Activated B cell treated with CpG ODN at 0.5 μM for 24 hours (primary cell): ENCODE data around the gene NTN4. TPM values are rescaled to one million over a fixed set of nuclear protein-coding genes. Genes with fewer than 3 reads are reported as not detected.

Experiments used
- ATAC-seq: fragments of 200-7000 bp; cut with Tn5 transposase; one replicate; pipeline ENCODE4 v1.10.0; 2021; ENCODE audit warnings: low read depth, mild to moderate bottlenecking, moderate library complexity
- CTCF ChIA-PET: fragments of 350-600 bp; sonication (Branson Sonifier 250); formaldehyde crosslinking; loops from one replicate; lab custom pipeline; 2021; ENCODE audit warnings: antibody characterized with exemption; lab: Charles Lee
- POLR2A ChIA-PET: fragments of 350-600 bp; sonication (Branson Sonifier 250); formaldehyde crosslinking; loops from one replicate; lab custom pipeline; 2021; ENCODE audit warnings: antibody characterized with exemption; lab: Charles Lee
- DNase-seq: peaks from one replicate; pipeline ENCODE4 v3.0.0; 2022
- H3K27ac Mint-ChIP-seq: one replicate; pipeline ENCODE4 v1.8.0; 2020; ENCODE audit warnings: mixed read lengths
- H3K27me3 Mint-ChIP-seq: one replicate; pipeline ENCODE4 v1.8.0; 2021; ENCODE audit warnings: mixed read lengths
- H3K36me3 Mint-ChIP-seq: one replicate; pipeline ENCODE4 v1.8.0; 2021; ENCODE audit warnings: low read depth, mixed read lengths
- H3K4me1 Mint-ChIP-seq: one replicate; pipeline ENCODE4 v1.8.0; 2021; ENCODE audit warnings: mixed read lengths
- H3K4me3 Mint-ChIP-seq: one replicate; pipeline ENCODE4 v1.8.0; 2020; ENCODE audit warnings: mild to moderate bottlenecking, mixed read lengths
- H3K9me3 Mint-ChIP-seq: one replicate; pipeline ENCODE4 v1.8.0; 2020; ENCODE audit warnings: mixed read lengths
- intact Hi-C: fragments of 100-400 bp; cut with micrococcal nuclease; formaldehyde crosslinking; loops from one replicate; pipeline ENCODE4 v1.15.1; 2024
- total RNA-seq: library from RNA; stranded (reverse); gene quantifications from 2 replicates; pipeline ENCODE4 v1.2.3, GENCODE V29; 2022
- TF ChIP-seq, protein P1 (sequence below): fragments of 200-600 bp; IDR thresholded peaks from one replicate; pipeline ENCODE4 v1.8.0; 2022; ENCODE audit warnings: antibody characterized with exemption, mild to moderate bottlenecking

The NTN4 gene
- total RNA-seq, 1 donor from 2014 or later, result 0.20 TPM

DNA sequence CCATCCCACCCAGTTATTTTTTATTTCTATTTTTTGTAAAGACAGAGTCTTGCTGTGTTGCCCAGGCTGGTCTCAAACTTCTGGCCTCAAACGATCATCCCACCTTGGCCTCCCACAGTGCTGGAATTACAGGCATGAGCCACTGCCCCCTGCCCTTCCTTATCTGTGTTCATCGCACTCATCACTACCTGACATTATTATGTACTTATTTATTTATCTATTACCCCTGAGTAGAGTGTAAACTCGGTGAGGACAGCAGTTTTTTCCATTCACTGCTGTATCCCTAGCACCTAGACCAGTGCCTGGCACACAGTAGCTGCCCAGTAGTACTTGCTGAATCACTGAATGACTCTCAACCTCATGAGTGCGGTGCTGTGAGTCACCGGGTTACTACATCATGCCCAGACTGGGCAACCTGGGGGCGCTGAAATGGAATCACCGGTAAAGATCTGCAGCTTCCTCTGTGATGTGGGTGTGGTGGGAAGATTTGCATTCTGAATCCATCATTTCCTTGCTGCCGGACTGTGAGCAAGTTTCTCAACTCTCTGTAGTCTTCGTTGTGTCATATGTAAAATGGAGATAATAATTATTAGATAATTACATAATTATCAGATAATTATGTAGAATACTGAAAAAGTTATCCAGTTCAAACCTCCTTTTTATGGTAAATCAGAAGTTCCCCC lies 157.4 kb downstream of the NTN4 start:
- H3K27ac Mint-ChIP-seq, result no peak overlapping the region
- CTCF ChIA-PET, result no interaction called here
- no peak for ATAC-seq
- no peaks in the 10 kb centered on the region for H3K36me3 Mint-ChIP-seq
- intact Hi-C loops, result no loop called here
- H3K4me1 Mint-ChIP-seq, result peaks cover 8% of the 10 kb centered on the region
- H3K9me3 Mint-ChIP-seq, result no peaks in the 10 kb centered on the region
- POLR2A ChIA-PET, result no interaction called here
- no peak for DNase-seq
- H3K4me3 Mint-ChIP-seq, result no peak overlapping the region
- H3K27me3 Mint-ChIP-seq, result no peaks in the 10 kb centered on the region
- TF ChIP-seq, protein P1, sequence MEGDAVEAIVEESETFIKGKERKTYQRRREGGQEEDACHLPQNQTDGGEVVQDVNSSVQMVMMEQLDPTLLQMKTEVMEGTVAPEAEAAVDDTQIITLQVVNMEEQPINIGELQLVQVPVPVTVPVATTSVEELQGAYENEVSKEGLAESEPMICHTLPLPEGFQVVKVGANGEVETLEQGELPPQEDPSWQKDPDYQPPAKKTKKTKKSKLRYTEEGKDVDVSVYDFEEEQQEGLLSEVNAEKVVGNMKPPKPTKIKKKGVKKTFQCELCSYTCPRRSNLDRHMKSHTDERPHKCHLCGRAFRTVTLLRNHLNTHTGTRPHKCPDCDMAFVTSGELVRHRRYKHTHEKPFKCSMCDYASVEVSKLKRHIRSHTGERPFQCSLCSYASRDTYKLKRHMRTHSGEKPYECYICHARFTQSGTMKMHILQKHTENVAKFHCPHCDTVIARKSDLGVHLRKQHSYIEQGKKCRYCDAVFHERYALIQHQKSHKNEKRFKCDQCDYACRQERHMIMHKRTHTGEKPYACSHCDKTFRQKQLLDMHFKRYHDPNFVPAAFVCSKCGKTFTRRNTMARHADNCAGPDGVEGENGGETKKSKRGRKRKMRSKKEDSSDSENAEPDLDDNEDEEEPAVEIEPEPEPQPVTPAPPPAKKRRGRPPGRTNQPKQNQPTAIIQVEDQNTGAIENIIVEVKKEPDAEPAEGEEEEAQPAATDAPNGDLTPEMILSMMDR, result no peak

DNA sequence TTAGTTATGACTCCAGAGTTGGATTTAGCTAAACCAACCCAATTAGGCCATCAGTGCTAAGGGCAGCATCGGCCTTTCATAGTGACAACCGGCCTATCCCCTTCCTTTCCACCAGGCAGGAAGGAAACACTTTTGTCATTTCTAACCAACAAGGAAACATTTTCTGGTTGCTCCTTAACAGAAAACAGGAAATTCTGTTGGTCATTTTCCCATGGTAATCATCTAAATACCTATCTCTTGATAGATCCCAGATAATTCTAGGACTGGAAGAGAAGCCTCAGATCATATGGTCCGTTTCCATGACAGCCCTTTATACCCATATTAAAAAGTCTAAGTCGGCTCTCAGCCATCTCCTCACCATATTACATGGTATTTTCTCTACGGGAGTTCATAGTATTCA lies 160.1 kb downstream of the NTN4 start:
- CTCF ChIA-PET, result no interaction called here
- Mint-ChIP-seq H3K27ac (no peak overlapping the region), H3K36me3 (no peaks in the 10 kb centered on the region), H3K4me1 (peaks cover 8% of the 10 kb centered on the region), H3K9me3 (no peaks in the 10 kb centered on the region), H3K27me3 (no peaks in the 10 kb centered on the region), H3K4me3 (no peak overlapping the region)
- POLR2A ChIA-PET, result no interaction called here
- TF ChIP-seq, protein P1, result no peak
- no peak for DNase-seq
- ATAC-seq, result no peak
- intact Hi-C loops, result no loop called here

DNA sequence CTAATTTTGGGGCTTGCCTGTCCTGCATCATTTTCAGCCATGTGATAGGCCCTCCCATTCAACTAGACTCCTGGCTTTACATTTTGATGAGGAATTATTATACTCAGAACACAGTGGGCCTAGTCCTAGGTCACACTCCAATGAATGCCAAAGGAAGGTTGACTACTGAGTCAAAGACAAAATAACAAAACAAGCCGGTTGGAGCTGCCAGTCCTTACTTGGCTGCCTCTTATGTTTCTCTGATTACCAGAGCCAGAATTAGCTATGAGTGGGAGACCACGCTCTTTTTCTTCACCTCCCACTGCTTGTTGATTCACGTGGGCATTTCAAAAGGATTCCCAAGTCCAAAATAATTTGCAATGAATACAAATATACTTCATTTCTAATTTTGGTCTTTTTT lies 161.2 kb downstream of the NTN4 start:
- ATAC-seq (no peak), DNase-seq (no peak)
- no peaks in the 10 kb centered on the region for H3K27me3 Mint-ChIP-seq
- H3K4me1 Mint-ChIP-seq, result no peaks in the 10 kb centered on the region
- no peak overlapping the region for H3K27ac Mint-ChIP-seq
- POLR2A ChIA-PET, result no interaction called here
- CTCF ChIA-PET, result no interaction called here
- no peak overlapping the region for H3K4me3 Mint-ChIP-seq
- intact Hi-C loops, result no loop called here
- TF ChIP-seq, protein P1, result no peak
- no peaks in the 10 kb centered on the region for H3K9me3 Mint-ChIP-seq
- no peaks in the 10 kb centered on the region for H3K36me3 Mint-ChIP-seq

DNA sequence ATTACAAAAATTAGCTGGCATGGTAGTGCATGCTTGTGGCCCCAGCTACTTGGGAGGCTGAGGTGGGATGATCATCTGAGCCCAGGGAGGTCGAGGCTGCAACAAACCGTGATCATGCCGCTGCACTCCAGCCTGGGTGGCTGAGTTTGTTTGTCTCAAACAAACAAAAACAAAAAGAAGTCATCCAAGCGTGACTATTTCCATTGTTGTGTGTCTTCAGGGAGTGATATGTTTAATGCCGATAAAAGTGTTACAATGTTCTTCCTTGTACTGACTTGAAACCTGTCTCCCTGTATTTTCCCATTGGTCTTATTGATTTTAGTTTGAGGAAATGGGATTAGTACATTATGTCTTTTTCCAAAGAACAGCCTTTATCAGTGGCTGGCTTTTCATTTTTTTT lies 163.7 kb downstream of the NTN4 start:
- no peaks in the 10 kb centered on the region for H3K9me3 Mint-ChIP-seq
- DNase-seq (no peak), ATAC-seq (no peak)
- peaks cover 9% of the 10 kb centered on the region for H3K4me1 Mint-ChIP-seq
- no peak overlapping the region for H3K4me3 Mint-ChIP-seq
- TF ChIP-seq, protein P1, result no peak
- no peak overlapping the region for H3K27ac Mint-ChIP-seq
- no peaks in the 10 kb centered on the region for H3K36me3 Mint-ChIP-seq
- intact Hi-C loops, result no loop called here
- POLR2A ChIA-PET, result no interaction called here
- CTCF ChIA-PET, result no interaction called here
- no peaks in the 10 kb centered on the region for H3K27me3 Mint-ChIP-seq

DNA sequence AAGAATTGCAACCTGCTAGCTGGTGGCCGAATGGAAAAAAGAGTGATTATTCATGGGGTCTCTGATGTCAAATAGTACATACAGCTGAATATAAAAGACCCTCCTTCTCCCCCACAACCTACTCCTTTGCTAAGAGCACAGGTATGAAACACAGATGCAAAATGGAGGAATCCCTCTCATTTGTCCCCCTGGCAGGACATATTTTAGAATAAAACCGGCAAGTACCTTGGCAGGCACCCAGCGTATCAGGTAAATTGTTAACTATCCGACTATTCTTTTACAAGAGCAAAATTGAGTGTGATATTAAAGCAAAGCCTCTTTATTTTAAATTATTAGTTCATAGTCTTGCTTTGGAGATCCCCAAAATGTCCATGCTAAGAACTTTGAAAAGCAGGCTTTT lies 165.6 kb downstream of the NTN4 start:
- intact Hi-C loops, result no loop called here
- Mint-ChIP-seq H3K27me3 (no peaks in the 10 kb centered on the region), H3K27ac (no peak overlapping the region), H3K4me3 (no peak overlapping the region), H3K36me3 (no peaks in the 10 kb centered on the region), H3K4me1 (peaks cover 9% of the 10 kb centered on the region), H3K9me3 (no peaks in the 10 kb centered on the region)
- ChIA-PET CTCF (interaction anchor here (0.7 kb wide), 1 partner anchor 319 kb away, joined by 3 read pairs; no protein-coding TSS in a partner anchor), POLR2A (no interaction called here)
- TF ChIP-seq, protein P1, result no peak
- no peak for ATAC-seq
- DNase-seq, result no peak
